ENCODE data around the gene SLC16A8.

DNA sequence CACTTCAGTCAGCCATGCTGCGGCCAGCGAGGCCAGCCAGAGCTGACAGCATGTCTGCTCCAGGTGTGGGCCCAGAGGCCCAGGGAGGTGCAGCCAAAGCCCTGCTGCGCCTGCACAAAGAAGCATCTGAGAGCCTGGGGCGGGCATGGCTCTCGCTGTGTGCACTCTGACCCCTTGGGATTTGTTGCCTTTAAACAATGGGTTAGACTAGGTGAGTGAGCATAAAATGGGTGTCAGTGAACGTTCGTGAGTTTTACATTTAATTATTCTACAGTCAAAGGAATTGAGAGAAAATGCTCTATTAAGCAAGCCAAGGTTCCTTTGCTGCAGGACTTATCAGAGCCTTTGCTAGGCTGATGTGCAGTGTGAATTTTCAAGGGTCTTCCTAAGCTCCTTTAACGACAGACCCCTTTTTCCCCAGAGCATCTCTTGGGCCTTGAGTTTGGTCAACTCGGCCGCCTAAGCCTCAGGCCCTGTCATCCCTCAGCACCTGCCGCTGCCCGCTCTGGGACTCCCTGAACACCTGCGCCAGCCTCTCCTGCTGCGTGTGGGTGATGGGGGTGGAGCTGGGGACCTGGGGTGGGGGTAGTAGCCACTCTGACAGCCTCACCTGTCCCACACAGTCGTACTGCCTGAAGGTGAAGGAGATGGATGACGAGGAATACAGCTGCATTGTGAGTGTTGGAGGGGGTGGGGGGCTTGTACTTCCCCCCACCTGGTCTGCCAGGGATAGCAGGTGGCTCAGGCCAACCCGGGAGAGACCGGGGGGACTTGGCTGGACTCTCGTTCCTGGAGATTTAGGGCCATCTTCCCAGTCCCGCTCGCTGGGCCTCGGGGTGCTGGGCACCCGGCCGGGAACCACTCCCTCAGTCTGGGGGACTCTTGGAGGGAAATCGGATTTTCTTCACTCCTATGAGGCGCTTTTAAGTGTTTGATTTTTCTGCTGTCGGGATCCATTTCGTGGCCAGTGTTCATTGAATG is 10.5 kb downstream of the SLC16A8 start:
- TF ChIP-seq, protein P1, sequence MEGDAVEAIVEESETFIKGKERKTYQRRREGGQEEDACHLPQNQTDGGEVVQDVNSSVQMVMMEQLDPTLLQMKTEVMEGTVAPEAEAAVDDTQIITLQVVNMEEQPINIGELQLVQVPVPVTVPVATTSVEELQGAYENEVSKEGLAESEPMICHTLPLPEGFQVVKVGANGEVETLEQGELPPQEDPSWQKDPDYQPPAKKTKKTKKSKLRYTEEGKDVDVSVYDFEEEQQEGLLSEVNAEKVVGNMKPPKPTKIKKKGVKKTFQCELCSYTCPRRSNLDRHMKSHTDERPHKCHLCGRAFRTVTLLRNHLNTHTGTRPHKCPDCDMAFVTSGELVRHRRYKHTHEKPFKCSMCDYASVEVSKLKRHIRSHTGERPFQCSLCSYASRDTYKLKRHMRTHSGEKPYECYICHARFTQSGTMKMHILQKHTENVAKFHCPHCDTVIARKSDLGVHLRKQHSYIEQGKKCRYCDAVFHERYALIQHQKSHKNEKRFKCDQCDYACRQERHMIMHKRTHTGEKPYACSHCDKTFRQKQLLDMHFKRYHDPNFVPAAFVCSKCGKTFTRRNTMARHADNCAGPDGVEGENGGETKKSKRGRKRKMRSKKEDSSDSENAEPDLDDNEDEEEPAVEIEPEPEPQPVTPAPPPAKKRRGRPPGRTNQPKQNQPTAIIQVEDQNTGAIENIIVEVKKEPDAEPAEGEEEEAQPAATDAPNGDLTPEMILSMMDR (IDR thresholded peaks at IDR 0.05) = no peak
- no peak for TF ChIP-seq POLR2AphosphoS5 (IDR thresholded peaks at IDR 0.05)

Measured in esophagus muscularis mucosa (tissue), 3 donors.